Neural cell (in vitro differentiated cells): ENCODE results near the gene PDZRN3.

Experiments
- EP300 ChIP-seq: fragments of 450-650 bp; conservative IDR thresholded peaks from 2 replicates; pipeline ENCODE4 v1.6.1; 2014; ENCODE audit warnings: antibody characterized with exemption, mild to moderate bottlenecking, moderate library complexity; ENCODE audit not compliant: poor library complexity, severe bottlenecking
- EZH2 ChIP-seq: fragments of 200-600, 300-800 bp; shearing (Covaris generic), sonication (generic); IDR thresholded peaks from 2 replicates; pipeline ENCODE4 v1.6.1; 2014; ENCODE audit warnings: antibody characterized with exemption, low read length, borderline replicate concordance, mild to moderate bottlenecking; ENCODE audit not compliant: insufficient read depth, poor library complexity, severe bottlenecking
- POLR2AphosphoS5 ChIP-seq: IDR thresholded peaks from 2 replicates; pipeline ENCODE4 v1.6.1; 2012
- RAD21 ChIP-seq: fragments of 450-650 bp; conservative IDR thresholded peaks from 2 replicates; pipeline ENCODE4 v1.6.1; 2014; ENCODE audit warnings: antibody characterized with exemption, mild to moderate bottlenecking, moderate library complexity
- SMC3 ChIP-seq: fragments of 450-650 bp; conservative IDR thresholded peaks from 2 replicates; pipeline ENCODE4 v1.6.1; 2014; ENCODE audit warnings: antibody characterized with exemption, mild to moderate bottlenecking, moderate library complexity; ENCODE audit not compliant: poor library complexity
- TAF1 ChIP-seq: IDR thresholded peaks from 2 replicates; pipeline ENCODE4 v1.6.1; 2012; ENCODE audit warnings: low read depth
- TF ChIP-seq, protein P1 (sequence below): fragments of 450-650 bp; IDR thresholded peaks from 2 replicates; pipeline ENCODE4 v1.5.1; 2014; ENCODE audit warnings: antibody characterized with exemption, mild to moderate bottlenecking, moderate library complexity; ENCODE audit not compliant: poor library complexity, severe bottlenecking
- TF ChIP-seq, protein P2 (sequence below): IDR thresholded peaks from 2 replicates; pipeline ENCODE4 v1.6.1; 2012; ENCODE audit warnings: borderline replicate concordance

DNA sequence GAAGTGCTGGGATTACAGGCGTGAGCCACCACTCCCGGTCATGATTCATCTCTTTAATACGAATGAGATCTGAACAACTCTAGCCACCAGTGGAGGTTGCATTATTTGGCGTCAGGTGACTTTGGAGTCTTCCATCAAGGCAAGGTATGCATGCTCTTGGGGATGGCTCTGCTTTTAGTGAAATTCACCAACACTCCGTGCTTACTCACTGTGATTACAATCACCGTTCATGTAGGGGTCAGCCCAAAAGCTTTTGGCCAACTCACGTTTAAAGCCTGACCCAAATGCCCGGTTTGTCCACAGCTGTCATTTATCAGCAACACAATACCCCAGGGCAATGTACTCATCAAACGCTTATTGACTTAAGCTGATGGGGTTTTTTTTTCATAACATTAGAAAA is 155.4 kb downstream of the PDZRN3 start:
- TF ChIP-seq RAD21, result no peak
- TF ChIP-seq SMC3, result no peak
- TF ChIP-seq EZH2, result no peak
- TF ChIP-seq, protein P1, sequence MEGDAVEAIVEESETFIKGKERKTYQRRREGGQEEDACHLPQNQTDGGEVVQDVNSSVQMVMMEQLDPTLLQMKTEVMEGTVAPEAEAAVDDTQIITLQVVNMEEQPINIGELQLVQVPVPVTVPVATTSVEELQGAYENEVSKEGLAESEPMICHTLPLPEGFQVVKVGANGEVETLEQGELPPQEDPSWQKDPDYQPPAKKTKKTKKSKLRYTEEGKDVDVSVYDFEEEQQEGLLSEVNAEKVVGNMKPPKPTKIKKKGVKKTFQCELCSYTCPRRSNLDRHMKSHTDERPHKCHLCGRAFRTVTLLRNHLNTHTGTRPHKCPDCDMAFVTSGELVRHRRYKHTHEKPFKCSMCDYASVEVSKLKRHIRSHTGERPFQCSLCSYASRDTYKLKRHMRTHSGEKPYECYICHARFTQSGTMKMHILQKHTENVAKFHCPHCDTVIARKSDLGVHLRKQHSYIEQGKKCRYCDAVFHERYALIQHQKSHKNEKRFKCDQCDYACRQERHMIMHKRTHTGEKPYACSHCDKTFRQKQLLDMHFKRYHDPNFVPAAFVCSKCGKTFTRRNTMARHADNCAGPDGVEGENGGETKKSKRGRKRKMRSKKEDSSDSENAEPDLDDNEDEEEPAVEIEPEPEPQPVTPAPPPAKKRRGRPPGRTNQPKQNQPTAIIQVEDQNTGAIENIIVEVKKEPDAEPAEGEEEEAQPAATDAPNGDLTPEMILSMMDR, result no peak
- TF ChIP-seq, protein P2, sequence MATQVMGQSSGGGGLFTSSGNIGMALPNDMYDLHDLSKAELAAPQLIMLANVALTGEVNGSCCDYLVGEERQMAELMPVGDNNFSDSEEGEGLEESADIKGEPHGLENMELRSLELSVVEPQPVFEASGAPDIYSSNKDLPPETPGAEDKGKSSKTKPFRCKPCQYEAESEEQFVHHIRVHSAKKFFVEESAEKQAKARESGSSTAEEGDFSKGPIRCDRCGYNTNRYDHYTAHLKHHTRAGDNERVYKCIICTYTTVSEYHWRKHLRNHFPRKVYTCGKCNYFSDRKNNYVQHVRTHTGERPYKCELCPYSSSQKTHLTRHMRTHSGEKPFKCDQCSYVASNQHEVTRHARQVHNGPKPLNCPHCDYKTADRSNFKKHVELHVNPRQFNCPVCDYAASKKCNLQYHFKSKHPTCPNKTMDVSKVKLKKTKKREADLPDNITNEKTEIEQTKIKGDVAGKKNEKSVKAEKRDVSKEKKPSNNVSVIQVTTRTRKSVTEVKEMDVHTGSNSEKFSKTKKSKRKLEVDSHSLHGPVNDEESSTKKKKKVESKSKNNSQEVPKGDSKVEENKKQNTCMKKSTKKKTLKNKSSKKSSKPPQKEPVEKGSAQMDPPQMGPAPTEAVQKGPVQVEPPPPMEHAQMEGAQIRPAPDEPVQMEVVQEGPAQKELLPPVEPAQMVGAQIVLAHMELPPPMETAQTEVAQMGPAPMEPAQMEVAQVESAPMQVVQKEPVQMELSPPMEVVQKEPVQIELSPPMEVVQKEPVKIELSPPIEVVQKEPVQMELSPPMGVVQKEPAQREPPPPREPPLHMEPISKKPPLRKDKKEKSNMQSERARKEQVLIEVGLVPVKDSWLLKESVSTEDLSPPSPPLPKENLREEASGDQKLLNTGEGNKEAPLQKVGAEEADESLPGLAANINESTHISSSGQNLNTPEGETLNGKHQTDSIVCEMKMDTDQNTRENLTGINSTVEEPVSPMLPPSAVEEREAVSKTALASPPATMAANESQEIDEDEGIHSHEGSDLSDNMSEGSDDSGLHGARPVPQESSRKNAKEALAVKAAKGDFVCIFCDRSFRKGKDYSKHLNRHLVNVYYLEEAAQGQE, result no peak
- TF ChIP-seq POLR2AphosphoS5, result no peak
- TF ChIP-seq TAF1, result no peak
- no peak for TF ChIP-seq EP300
